WERI-Rb-1 (cell line): Measurements from ENCODE around the gene TFAM.

Source experiments
- DNase-seq: peaks from one replicate; pipeline ENCODE4 v3.0.0-alpha.2; 2020
- H3K27ac ChIP-seq: fragments of 250-450 bp; sonication (Bioruptor Pico); 2 replicates; pipeline ENCODE4 v1.5.1; 2020; ENCODE audit warnings: mild to moderate bottlenecking, moderate library complexity
- H3K27me3 ChIP-seq: fragments of 250-450 bp; sonication (Bioruptor Pico); 2 replicates; pipeline ENCODE4 v1.5.1; 2021; ENCODE audit warnings: mild to moderate bottlenecking, low read depth, moderate library complexity; ENCODE audit not compliant: insufficient read depth, severe bottlenecking
- H3K36me3 ChIP-seq: fragments of 250-450 bp; sonication (Bioruptor Pico); 2 replicates; pipeline ENCODE4 v1.5.1; 2020; ENCODE audit warnings: mild to moderate bottlenecking, moderate library complexity
- H3K4me3 ChIP-seq: 2 replicates; pipeline ENCODE4 v1.5.1; 2011; ENCODE audit warnings: low read depth, mild to moderate bottlenecking, control low read depth, low read length
- H3K9me3 ChIP-seq: fragments of 250-450 bp; sonication (Bioruptor Pico); 2 replicates; pipeline ENCODE4 v1.5.1; 2021; ENCODE audit warnings: mild to moderate bottlenecking, moderate library complexity; ENCODE audit not compliant: severe bottlenecking
- TF ChIP-seq, protein P1 (sequence below): IDR thresholded peaks from 2 replicates; pipeline ENCODE4 v1.5.1; 2011; ENCODE audit warnings: low read depth, mild to moderate bottlenecking, control low read depth, inconsistent platforms, low read length

TFAM gene

DNA sequence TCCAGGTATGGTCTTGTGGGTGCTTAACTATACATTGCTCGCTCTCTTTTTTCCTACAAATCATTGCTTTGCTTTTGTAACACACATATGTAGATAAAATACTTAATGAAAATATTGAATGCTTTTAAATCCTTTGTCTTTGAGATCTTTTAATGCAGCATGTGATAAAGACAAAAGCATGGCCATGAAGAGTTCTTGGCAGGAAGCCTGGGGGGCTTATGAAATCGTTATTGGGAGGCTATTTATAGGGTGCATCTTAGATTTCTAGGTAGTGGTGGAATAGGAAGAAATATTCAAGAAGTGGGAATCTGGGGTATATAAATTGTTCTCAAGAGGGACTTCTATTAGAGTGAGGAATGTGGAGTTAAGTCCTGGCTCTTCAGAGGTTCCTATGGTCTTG is 28.5 kb upstream of the TFAM start:
- Histone ChIP-seq H3K27ac (no peak overlapping the region), H3K36me3 (peaks cover 2% of the 10 kb centered on the region; the same call in 1 of the 2 replicates), H3K4me3 (no peak overlapping the region), H3K27me3 (no peaks in the 10 kb centered on the region), H3K9me3 (no peaks in the 10 kb centered on the region)
- DNase-seq: no peak
- TF ChIP-seq, protein P1, sequence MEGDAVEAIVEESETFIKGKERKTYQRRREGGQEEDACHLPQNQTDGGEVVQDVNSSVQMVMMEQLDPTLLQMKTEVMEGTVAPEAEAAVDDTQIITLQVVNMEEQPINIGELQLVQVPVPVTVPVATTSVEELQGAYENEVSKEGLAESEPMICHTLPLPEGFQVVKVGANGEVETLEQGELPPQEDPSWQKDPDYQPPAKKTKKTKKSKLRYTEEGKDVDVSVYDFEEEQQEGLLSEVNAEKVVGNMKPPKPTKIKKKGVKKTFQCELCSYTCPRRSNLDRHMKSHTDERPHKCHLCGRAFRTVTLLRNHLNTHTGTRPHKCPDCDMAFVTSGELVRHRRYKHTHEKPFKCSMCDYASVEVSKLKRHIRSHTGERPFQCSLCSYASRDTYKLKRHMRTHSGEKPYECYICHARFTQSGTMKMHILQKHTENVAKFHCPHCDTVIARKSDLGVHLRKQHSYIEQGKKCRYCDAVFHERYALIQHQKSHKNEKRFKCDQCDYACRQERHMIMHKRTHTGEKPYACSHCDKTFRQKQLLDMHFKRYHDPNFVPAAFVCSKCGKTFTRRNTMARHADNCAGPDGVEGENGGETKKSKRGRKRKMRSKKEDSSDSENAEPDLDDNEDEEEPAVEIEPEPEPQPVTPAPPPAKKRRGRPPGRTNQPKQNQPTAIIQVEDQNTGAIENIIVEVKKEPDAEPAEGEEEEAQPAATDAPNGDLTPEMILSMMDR: no peak

DNA sequence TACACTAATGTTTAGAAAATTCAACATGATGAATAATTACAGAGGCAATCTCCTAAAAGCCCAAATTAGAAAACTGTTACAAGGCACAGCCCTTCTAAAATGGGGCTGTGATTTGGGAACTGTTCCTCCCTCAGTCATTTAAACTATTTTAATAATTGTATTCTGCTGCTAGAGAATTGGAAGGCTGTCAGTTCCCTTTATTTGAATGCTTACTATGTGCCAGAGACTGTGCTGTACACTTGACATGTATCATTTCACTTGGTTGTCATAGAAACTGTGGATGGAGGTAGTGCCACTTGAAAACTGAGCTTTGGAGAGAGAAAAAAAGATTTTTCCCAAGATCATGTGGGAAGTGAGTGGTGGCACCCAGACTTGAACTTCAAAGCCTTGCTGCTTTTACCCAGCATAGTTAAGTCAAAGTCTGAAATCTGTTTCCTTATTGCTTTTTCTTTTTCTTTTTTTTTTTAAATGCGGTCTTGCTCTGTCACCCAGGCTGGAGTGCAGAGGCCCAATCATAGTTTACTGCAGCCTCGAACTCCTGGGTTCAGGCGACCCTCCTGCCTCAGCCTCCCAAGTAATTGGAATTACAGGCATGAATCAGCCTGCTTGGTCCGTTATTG is 26.8 kb upstream of the TFAM start:
- no peak overlapping the region for H3K27ac ChIP-seq
- DNase-seq: no peak

DNA sequence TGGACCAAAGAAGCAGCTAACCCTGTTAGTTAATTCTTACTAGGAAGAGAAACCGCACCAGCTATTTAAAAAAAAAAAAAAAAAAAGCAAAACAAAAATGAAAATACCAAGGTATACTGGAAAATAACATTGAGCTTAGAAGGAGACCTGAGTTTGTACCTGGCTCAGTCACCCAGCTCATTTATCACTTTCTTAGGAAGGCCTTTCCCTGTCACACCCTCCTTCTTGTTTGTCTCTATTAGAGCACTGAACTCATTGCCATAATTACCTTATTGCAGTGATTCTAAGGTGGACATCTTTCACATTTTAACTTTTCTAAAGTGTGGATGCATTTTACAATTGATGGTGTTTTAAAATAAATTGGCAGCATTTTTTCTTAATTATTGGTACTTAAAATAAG is 26.3 kb upstream of the TFAM start:
- H3K9me3 ChIP-seq: no peaks in the 10 kb centered on the region

More for the DNA sequence above, 26.8 kb upstream of the TFAM start:
- TF ChIP-seq, protein P1: no peak
- Histone ChIP-seq H3K4me3 (no peak overlapping the region), H3K36me3 (peaks cover 2% of the 10 kb centered on the region; the same call in 1 of the 2 replicates), H3K9me3 (no peaks in the 10 kb centered on the region), H3K27me3 (no peaks in the 10 kb centered on the region)

DNA sequence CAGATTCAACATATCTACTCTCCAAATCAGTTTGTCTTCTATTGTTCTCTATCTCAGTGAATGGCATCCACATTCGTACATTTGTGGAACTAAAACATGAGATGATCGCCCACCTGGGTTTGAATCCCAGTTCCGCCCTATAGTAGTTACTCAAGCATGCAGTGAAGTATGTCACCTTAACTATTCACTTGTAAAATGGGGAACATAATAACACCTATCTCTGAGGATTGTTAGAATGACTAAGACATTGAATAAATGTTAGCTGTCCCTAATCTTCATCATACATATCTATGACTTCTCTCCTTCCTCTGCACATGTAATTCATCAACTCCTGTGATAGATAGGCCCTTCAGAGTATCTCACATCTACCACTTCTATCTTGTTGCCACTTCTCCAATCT is 25.7 kb upstream of the TFAM start:
- Histone ChIP-seq H3K27me3 (no peaks in the 10 kb centered on the region), H3K36me3 (peaks cover 2% of the 10 kb centered on the region; the same call in 1 of the 2 replicates), H3K9me3 (no peaks in the 10 kb centered on the region), H3K27ac (no peak overlapping the region), H3K4me3 (no peak overlapping the region)
- TF ChIP-seq, protein P1: no peak
- no peak for DNase-seq

More for the DNA sequence above, 26.3 kb upstream of the TFAM start:
- no peak overlapping the region for H3K4me3 ChIP-seq
- H3K36me3 ChIP-seq: peaks cover 2% of the 10 kb centered on the region; the same call in 1 of the 2 replicates
- H3K27me3 ChIP-seq: no peaks in the 10 kb centered on the region
- no peak overlapping the region for H3K27ac ChIP-seq
- TF ChIP-seq, protein P1: no peak
- no peak for DNase-seq

DNA sequence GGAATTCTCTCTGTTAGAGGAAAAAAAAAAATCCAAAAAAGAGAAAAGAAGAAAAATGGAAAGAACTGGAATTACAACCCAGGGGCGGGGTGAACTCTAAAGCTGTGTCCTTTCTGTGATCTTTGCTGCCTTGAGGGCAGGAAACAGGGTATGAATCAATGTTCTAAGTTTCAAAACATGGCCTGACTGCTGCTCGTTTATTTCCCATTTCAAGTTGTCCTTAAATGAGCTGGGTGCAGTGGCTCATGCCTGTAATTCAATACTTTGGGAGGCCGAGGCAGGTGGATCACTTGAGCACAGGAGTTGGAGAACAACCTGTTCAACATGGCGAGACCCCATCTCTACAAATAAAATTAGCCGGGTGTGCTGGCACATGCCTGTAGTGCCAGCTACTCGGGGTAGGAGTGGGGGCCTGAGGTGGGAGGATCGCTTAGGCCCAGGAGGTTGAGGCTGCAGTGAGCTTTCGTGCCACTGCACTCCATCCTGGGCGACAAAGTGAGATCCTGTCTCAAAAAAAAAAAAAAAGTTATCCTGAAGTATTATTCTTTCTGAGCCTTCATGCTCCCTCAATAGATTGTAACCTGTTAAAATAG is 24.7 kb upstream of the TFAM start:
- TF ChIP-seq, protein P1: no peak
- H3K27ac ChIP-seq: no peak overlapping the region
- peaks cover 2% of the 10 kb centered on the region; the same call in 1 of the 2 replicates for H3K36me3 ChIP-seq
- no peak overlapping the region for H3K4me3 ChIP-seq
- no peaks in the 10 kb centered on the region for H3K27me3 ChIP-seq
- DNase-seq: no peak
- no peaks in the 10 kb centered on the region for H3K9me3 ChIP-seq

DNA sequence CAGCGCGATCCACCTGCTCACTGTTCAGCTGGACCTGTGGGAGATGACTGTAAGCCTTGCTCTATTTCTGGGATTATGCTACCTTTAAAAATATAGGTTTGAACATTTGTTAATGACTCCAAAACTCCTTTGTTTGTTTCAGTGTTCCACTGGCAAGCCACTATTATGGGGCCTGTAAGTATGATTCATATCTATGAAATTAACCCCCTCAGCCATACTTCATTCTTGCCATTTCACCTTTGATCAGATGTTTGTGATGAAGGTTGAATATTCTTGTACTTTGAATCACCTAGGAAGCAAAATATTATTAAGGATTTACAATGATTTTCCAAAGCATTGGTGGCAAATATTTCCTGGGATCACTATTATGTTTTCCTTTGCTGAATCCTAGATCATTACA is 23.9 kb upstream of the TFAM start:
- Histone ChIP-seq H3K9me3 (no peaks in the 10 kb centered on the region), H3K36me3 (peaks cover 2% of the 10 kb centered on the region; the same call in 1 of the 2 replicates), H3K4me3 (no peak overlapping the region), H3K27me3 (no peaks in the 10 kb centered on the region), H3K27ac (no peak overlapping the region)
- no peak for DNase-seq
- TF ChIP-seq, protein P1: no peak
